WI38 (cell line): Measurements from ENCODE around the gene ZNF10.

ENCODE experiments used
- H3K4me3 ChIP-seq: 2 replicates; pipeline ENCODE4 v1.5.1; 2011; ENCODE audit warnings: low read depth, mild to moderate bottlenecking, control low read depth, low read length
- CTCF ChIP-seq: IDR thresholded peaks from 2 replicates; pipeline ENCODE4 v1.5.1; 2012; ENCODE audit warnings: low read depth, mild to moderate bottlenecking, control low read depth, low read length

ZNF10 gene

DNA sequence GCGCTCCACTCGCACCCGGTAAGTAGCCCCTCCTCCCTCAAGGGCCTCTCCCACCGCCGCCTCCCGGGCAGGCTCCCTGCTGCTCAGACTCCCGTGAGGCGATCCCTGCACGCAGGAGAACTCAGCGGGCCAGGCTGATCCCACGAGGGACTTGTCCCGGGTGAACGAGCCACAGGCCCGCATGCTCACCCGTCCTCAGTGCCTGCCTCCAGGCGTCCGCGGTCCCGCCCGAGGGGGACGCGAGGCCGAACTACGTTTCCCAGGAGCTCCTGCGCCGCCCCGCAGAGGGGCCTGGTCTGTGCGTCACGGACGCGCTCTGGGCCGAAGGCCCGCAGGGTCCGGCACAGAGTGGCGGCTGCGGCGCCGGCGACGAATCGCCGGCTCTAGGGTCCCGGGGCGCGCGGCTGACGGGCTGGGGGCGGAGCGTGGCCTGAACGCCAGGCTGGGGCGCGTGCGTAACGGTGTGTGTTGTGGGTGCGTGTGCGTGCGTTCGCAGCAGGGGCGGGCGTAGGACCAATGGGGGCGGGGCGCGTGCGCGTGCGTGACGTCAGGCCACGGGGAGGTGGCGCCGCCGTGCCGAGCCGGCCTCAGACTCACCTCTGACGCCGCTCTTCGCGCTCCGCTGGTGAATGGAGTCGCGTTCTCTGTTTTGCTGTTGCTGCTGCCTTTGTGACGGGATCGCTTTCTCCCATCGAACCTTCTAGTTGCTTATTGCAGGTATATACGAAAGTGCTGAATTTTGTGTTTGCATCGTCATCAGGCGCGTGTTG, at the start of gene ZNF10, which contains the start of gene ZNF891:
Gene ZNF10 (plus strand): TSS at position 590 of the 770 bp plus-strand sequence. CDS start 13,866 bp downstream, outside the sequence.
Gene ZNF891 (minus strand): TSS at position 237 of the 770 bp plus-strand sequence. CDS start 8,356 bp downstream, outside the sequence.
- TF ChIP-seq CTCF: no peak
- peak within 1 kb of the TSS; percentile 83 for H3K4me3 ChIP-seq

DNA sequence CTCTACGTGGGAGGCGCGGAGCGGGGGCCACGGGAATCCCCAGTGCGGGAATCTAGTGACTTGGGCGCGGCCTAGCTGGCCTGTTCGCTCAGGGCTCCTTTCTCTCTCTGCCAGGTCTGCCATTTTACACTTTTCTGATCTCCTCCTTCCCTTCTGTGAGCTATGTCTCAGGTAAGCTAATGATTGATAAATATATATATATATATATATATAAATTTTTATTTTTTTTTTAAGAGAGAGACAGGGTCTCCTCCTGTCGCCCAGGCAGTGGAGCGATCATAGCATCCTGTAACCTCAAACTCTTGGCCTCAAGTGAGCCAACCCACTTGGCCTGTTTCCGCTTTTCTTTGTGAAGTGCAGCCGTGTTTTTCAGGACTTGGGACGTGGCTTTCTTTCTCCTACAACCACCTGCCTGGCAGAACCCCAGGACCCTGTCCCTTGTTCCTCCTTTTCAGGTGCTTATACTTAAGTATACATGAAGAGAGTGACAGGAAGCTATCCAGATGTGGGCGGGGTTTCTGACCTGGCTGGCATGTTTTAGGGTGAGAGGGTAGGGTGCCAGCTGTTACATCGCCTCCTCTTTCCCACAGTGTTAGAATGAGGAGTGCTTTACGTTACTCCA, 49.2 kb upstream of the ZNF10 start:
- H3K4me3 ChIP-seq: peak overlapping the region; percentile 76
- TF ChIP-seq CTCF: no peak

DNA sequence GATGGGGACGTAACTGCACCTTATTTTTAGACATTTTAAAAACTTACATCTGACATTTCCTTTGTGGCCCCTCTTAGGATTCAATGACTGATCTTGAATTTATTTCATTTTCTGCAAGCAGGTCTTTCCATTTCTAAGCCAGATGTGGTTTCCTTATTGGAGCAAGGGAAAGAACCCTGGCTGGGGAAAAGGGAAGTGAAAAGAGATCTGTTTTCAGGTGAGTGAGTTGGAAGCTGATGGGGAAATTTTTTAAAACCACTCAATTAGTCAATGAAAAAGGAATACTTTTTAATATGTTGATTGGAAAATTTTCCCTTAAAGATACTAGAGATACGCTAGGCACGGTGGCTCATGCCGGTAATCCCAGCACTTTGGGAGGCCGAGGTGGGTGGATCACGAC, 47.1 kb upstream of the ZNF10 start:
- no peak for TF ChIP-seq CTCF
- no peak overlapping the region for H3K4me3 ChIP-seq

GRCh38 chr12:133105620-133106019, 24.8 kb upstream of the ZNF10 start:
- TF ChIP-seq CTCF: no peak
- H3K4me3 ChIP-seq: no peak overlapping the region

- TF ChIP-seq CTCF: no peak
- no peak overlapping the region for H3K4me3 ChIP-seq
Measured at GRCh38 chr12:133106253-133106652, 24.2 kb upstream of the ZNF10 start.

DNA sequence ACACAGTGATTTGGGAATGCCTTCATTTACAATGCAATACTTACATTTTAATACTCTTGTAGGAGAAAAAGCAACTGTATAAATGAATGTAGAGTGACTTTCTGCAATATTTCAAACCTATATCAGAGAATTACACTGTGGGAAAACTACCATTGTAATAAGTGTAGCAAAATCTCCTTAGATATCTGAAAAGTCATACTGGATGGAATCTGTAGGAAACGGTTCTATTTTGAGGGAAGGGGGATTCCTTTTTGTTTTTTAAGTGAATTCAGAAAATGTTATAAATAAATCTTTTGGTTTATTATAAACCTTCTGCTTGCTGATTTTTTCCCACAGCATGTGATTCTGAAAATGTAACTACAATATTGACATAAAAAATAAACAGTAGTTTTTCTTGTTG, 23.3 kb upstream of the ZNF10 start:
- TF ChIP-seq CTCF: no peak
- H3K4me3 ChIP-seq: no peak overlapping the region

DNA sequence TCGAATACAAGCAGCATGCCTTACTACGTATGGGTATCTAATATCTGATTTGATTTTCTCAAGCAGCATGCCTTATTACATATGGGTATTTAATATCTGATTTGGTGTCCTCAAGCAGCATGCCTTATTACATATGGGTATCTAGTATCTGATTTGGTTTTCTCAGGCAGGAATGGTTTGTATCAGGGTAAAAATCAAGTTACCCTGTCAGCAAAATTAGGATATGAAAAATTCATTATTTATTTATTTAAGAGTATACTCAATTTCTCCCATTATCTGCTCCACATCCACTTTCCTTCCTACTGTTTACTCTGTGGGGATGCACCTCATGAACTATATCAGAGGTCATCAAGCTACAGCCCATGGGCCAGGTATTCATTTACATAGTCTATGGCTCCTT, 22.3 kb upstream of the ZNF10 start:
- TF ChIP-seq CTCF: no peak
- no peak overlapping the region for H3K4me3 ChIP-seq
